Limb (tissue), 2 donors: ENCODE data around the gene SEMA3C.

Source experiments
- DNase-seq, 2 donors: peaks; one replicate each; pipeline ENCODE4 v3.0.0-alpha.2; 2016; ENCODE audit errors: extremely low spot score in 2 of 2

The SEMA3C gene

GRCh38 chr7:80827239-80827633 is 91.6 kb downstream of the SEMA3C start:
- DNase-seq, result no peak

- DNase-seq, result no peak
These were observed 92.2 kb downstream of the SEMA3C start for GRCh38 chr7:80826520-80827238.

GRCh38 chr7:80825499-80825898 is 93.4 kb downstream of the SEMA3C start:
- no peak for DNase-seq

- no peak for DNase-seq
These were observed 94.6 kb downstream of the SEMA3C start for GRCh38 chr7:80824253-80824652.

- DNase-seq, result no peak
These were observed 95.8 kb downstream of the SEMA3C start for GRCh38 chr7:80823057-80823456.

GRCh38 chr7:80821771-80822319 is 97.0 kb downstream of the SEMA3C start:
- no peak for DNase-seq

GRCh38 chr7:80819503-80819902 is 99.3 kb downstream of the SEMA3C start:
- DNase-seq, result no peak

GRCh38 chr7:80818181-80818580 is 100.7 kb downstream of the SEMA3C start:
- DNase-seq, result no peak

- DNase-seq, result no peak
These were observed 102.0 kb downstream of the SEMA3C start for GRCh38 chr7:80816806-80817205.

GRCh38 chr7:80815733-80816132 is 103.1 kb downstream of the SEMA3C start:
- DNase-seq, result no peak

GRCh38 chr7:80809545-80809944 is 109.3 kb downstream of the SEMA3C start:
- DNase-seq, result no peak

- DNase-seq, result no peak
These were observed 111.5 kb downstream of the SEMA3C start for GRCh38 chr7:80807166-80807900.

- no peak for DNase-seq
These were observed 112.2 kb downstream of the SEMA3C start for GRCh38 chr7:80806663-80807062.

GRCh38 chr7:80804589-80804988 is 114.3 kb downstream of the SEMA3C start:
- DNase-seq, result no peak

GRCh38 chr7:80802527-80802926 is 116.3 kb downstream of the SEMA3C start:
- no peak for DNase-seq

- peak in 1 of 2 donors; percentile 30 for DNase-seq
These were observed 123.9 kb downstream of the SEMA3C start for GRCh38 chr7:80794631-80795573.

- DNase-seq, result peak in 1 of 2 donors; percentile 12
These were observed 127.3 kb downstream of the SEMA3C start for GRCh38 chr7:80791509-80791929.

GRCh38 chr7:80790877-80791276 is 128.0 kb downstream of the SEMA3C start:
- DNase-seq, result no peak

GRCh38 chr7:80787721-80788120 is 131.1 kb downstream of the SEMA3C start:
- no peak for DNase-seq

GRCh38 chr7:80785961-80786536 is 132.8 kb downstream of the SEMA3C start:
- DNase-seq, result no peak

- no peak for DNase-seq
These were observed 133.6 kb downstream of the SEMA3C start for GRCh38 chr7:80785276-80785675.
